Muscle of back (tissue), 11 donors: ENCODE data around the gene DNAJC16. TPM values are rescaled to one million over a fixed set of nuclear protein-coding genes. Genes with fewer than 3 reads are reported as not detected.

Experiments
- DNase-seq, 3 donors: peaks; one replicate each; pipeline versions ENCODE4 v3.0.0 to v3.0.0-alpha.2; 2013
- polyA plus RNA-seq, 10 donors: library from polyadenylated mRNA; unstranded; fragments of 120-200 nt; gene quantifications; one replicate each; pipeline ENCODE4 v1.2.1, GENCODE V29; 2013; ENCODE audit not compliant: insufficient read length in 10 of 10

DNAJC16 gene
- polyA plus RNA-seq, 10 donors: 11.7 to 19.7 (median 15.4) TPM

- DNase-seq: peak in 1 of 3 donors; percentile 67
Measured at GRCh38 chr1:15618077-15618654, 91.5 kb downstream of the DNAJC16 start.

- DNase-seq: peak in 1 of 3 donors; percentile 36
Measured at GRCh38 chr1:15618655-15619525, 92.2 kb downstream of the DNAJC16 start.

- no peak for DNase-seq
Measured at GRCh38 chr1:15620155-15620545, 93.5 kb downstream of the DNAJC16 start.

GRCh38 chr1:15620902-15621682 is 94.4 kb downstream of the DNAJC16 start:
- no peak for DNase-seq

DNA sequence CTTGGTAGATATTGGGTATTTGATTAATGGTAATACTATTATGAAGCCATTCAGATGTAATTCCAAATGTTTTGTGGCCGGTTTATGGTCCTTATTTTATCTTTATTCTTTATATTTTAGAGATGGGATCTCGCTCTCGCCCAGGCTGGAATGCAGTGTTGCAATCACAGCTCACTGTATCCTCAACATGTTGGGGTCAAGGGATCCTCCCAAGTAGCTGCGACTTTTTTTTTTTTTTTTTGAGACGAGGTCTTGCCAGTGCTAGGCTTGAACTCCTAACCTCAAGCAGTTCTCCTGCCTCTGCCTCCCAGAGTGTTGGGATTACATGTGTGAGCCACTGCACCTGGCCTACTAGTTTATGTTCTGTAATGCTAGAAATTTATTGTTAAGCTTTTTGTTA is 95.3 kb downstream of the DNAJC16 start:
- DNase-seq: no peak

GRCh38 chr1:15622712-15623373 is 96.2 kb downstream of the DNAJC16 start:
- no peak for DNase-seq

DNA sequence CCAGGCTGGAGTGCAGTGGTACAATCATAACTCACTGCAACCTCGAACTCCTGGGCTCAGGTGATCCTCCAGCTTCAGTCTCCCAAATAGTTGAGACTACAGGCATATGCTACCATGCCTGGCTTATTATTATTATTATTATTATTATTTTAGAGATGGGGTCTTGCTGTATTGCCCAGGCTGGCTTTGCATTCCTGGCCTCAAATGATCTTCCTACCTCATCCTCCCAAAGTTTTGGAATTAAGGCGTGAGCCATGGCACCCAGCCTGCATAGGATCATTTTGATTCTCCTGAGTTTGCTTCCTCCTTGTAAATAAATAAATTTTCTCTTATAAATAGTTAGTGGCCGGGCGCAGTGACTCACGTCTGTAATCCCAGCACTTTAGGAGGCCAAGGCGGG is 96.8 kb downstream of the DNAJC16 start:
- DNase-seq: no peak

DNA sequence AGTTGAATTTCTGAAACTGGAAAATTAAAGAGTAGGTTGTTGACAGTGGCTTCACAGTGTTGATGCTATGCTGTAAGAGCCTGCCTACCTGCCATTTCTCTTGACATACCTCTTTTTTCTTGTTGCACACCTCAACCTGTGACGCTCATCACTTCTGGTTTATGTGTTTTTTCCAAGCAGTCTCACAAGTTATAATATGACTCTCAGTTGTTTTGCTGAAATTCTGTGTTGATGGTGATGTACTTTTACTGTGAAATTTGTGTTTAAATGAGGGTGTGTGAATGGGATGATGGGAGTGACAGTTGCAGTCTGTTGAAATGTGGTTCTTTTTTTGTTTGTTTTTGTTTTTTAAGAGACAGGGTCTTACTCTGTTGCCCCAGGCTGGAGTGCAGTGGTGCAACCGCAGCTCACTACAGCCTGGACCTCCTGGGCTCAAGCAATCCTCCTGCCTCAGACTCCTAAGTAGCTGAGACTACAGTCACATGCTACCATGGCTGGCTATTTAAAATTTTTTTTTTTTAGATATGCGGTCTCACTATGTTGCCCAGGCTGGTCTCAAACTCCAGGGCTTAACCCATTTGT is 97.6 kb downstream of the DNAJC16 start:
- no peak for DNase-seq

DNA sequence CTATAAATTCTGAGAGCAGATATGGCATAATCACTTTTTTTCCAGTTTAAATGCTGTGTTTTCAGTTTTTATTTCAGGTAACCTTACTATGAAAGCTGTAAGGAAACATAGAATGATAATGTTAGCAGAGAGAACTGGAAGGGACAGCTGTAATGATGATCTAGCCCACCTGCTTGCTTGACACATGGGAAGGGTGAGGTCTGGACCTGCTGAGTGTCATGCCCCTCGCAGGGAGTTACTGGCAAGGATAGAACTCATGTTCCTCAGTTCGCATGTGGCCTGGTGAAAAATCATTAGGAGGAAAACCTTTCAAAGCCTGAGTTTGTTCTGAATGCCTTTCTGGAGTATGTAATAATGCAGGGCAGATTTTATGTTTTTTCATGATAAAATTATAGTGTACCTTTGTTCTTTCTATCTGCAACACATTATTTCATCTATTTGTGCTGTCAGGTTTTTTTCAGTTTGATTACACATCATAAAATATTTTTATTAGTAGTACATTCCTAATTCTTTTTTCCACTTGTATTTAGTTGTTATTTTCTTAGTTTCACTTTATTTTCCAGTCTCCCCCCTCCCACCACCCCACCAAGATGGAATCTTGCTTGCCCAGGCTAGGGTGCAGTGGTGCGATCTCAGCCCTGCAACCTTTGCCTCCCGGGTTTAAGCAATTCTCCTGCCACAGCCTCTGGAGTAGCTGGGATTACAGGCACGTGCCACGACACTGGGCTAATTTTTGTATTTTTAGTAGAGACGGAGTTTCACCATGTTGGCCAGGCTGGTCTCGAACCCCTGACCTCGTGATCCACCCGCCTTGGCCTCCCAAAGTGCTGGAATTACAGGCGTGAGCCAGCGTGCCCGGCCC is 98.6 kb downstream of the DNAJC16 start:
- no peak for DNase-seq

Other genes starting within 250 kb of the DNAJC16 start
- 10 to 100 TPM; 19.6 to 30.9 (median 26.7) TPM for gene EFHD2, start 117.0 kb upstream of the DNAJC16 start, polyA plus RNA-seq
- gene CTRC, start 88.4 kb upstream of the DNAJC16 start, polyA plus RNA-seq: 1 to 10 TPM in 1 of 10 donors, under 1 TPM in 9; 0.13 to 1.4 (median 0.60) TPM
- gene CELA2A, start 70.1 kb upstream of the DNAJC16 start, polyA plus RNA-seq: under 1 TPM in 6 of 10 donors, not detected in 4; 0.20 to 0.80 (median 0.49) TPM
- gene CELA2B, start 50.7 kb upstream of the DNAJC16 start, polyA plus RNA-seq: 1 to 10 TPM; 1.3 to 5.5 (median 3.1) TPM
- 10 to 100 TPM; 12.6 to 21.4 (median 15.3) TPM for gene CASP9, start 2.6 kb upstream of the DNAJC16 start, polyA plus RNA-seq
- 1 to 10 TPM; 1.3 to 3.7 (median 2.7) TPM for gene AGMAT, start 58.2 kb downstream of the DNAJC16 start, polyA plus RNA-seq
- gene DDI2, start 90.6 kb downstream of the DNAJC16 start, polyA plus RNA-seq: 10 to 100 TPM; 12.5 to 25.8 (median 18.9) TPM
- 10 to 100 TPM; 41.2 to 53.9 (median 46.7) TPM for gene PLEKHM2, start 157.5 kb downstream of the DNAJC16 start, polyA plus RNA-seq
- gene SLC25A34, start 209.4 kb downstream of the DNAJC16 start, polyA plus RNA-seq: 1 to 10 TPM; 2.1 to 7.1 (median 4.6) TPM
- gene TMEM82, start 215.7 kb downstream of the DNAJC16 start, polyA plus RNA-seq: not detected
- 10 to 100 TPM; 18.3 to 38.6 (median 27.5) TPM for gene FBLIM1, start 231.9 kb downstream of the DNAJC16 start, polyA plus RNA-seq